ENCODE measurements around the gene DPH6.
"Not testable (repeated sequence)": the region's sequence is repeated elsewhere in the genome, so short reads cannot be mapped to it uniquely, and the experiment has no call there.

DPH6 gene

GRCh38 chr15:35431281-35431680 is 114.7 kb downstream of the DPH6 start:
- no peak for DNase-seq

DNA sequence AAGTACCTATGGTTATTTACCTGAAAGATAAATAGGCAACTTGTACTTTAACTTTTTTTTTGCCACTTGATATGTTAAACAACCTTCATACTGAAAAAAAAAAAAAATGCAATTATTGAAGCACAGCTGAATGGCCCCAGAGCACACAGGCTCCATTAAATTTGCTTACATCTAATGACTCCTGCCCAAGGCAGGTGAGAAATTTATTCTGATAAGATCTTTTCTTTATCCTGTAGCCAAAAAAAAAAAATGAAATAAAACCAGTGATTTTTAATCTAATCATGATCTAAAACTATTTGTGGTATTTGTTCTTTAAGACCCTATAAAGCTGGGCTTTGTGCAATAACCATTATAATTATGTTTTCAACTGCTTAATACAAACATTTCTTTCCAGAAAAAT is 115.7 kb downstream of the DPH6 start:
- no peak for DNase-seq

GRCh38 chr15:35427496-35427895 is 118.5 kb downstream of the DPH6 start:
- DNase-seq: no peak

- DNase-seq: no peak
Observed at GRCh38 chr15:35427091-35427490, 118.9 kb downstream of the DPH6 start.

DNA sequence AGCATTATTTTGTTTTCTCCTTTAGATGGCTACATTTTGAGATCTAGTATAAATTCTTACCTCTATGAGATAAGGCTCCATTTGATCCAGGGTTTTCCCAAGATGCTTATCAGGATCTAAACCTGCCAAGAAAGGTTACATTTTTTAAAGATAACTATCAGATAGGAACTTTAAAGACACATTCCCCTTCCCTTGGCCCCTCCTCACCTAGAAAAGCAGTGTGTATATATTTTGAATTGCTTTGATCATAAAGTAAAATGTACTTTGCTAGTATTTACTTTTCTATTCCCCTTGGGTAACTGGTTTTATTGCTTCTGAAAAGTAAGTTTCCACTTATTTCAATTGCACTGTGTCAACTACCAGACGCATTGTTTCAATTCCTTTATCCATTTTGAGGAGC is 135.2 kb downstream of the DPH6 start:
- no peak for DNase-seq

GRCh38 chr15:35399901-35400300 is 146.1 kb downstream of the DPH6 start:
- no peak for DNase-seq

DNA sequence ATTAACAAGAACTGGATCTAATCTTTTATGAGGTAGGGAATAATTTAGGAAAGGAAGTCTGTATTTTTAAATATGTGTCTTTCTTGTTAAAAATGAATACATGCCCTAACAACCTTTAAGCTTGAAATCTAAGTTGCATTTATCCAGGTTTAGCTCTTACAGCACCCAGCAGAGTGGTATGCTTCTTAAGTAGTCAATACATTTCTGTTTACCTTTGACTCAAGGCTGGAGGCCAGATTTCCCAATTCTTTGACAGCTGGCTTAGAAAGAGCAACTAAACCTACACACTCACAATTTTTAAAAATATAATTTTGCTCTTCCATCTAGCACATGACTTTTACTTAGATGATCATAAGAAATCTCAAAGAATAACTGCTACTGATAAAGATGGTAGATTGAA is 148.9 kb downstream of the DPH6 start:
- DNase-seq: no peak

- DNase-seq: no peak
Observed at GRCh38 chr15:35394416-35394815, 151.5 kb downstream of the DPH6 start.

GRCh38 chr15:35393398-35393797 is 152.6 kb downstream of the DPH6 start:
- no peak for DNase-seq

DNA sequence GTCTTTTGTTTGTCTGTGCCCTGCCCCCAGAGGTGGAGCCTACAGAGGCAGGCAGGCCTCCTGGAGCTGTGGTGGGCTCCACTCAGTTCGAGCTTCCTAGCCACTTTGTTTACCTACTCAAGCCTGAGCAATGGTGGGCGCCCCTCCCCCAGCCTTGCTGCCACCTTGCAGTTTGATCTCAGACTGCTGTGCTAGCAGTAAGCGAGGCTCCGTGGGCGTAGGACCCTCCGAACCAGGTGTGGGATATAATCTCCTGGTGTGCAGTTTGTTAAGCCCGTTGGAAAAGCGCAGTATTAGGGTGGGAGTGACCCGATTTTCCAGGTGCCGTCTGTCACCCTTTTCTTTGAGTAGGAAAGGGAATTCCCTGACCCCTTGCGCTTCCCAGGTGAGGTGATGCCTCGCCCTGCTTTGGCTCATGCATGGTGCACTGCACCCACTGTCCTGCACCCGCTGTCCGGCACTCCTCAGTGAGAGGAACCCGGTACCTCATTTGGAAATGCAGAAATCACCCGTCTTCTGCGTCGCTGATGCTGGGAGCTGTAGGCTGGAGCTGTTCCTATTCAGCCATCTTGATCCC is 154.5 kb downstream of the DPH6 start:
- not testable (repeated sequence) for DNase-seq

DNA sequence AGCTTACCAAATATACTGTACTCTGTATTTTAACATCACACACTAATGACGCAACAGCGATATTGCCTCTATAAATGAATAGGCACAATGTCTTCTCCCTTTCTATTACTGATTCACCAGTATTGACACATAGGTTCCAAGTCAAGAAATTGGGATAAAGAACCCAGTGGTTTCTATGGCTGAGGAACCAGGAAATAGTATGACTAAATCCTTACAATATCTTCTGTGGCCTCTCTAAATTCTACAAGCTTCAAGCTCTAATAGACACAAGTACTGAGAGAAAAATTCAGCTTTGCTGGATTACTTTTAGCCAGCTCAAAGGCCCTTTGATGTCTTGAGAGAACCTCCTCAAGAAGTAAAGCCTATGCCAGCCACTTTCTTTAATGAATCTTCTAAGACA is 162.5 kb downstream of the DPH6 start:
- DNase-seq: no peak

DNA sequence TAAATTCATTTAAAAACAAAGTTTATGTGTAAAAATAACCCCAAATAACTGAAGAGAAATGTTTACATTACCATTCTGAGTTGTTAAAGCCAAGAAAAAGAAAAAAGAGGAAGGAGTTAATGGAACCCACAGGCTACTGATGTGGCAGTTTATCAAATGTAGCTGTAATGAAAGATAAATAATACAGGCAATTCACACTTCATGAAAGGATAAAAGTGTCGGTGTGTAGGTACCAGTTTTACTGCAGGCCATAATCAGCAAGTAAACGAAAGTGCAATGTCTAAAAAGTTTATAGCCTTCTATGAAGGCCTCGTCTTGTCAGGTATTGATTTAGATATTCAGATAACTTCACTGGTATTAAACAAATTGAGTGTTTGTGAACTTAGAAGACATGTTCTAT is 164.6 kb downstream of the DPH6 start:
- DNase-seq: no peak

GRCh38 chr15:35379972-35380371 is 166.0 kb downstream of the DPH6 start:
- no peak for DNase-seq

- not testable (repeated sequence) for DNase-seq
Observed at GRCh38 chr15:35378454-35378853, 167.5 kb downstream of the DPH6 start.

GRCh38 chr15:35376707-35377106 is 169.3 kb downstream of the DPH6 start:
- no peak for DNase-seq

DNA sequence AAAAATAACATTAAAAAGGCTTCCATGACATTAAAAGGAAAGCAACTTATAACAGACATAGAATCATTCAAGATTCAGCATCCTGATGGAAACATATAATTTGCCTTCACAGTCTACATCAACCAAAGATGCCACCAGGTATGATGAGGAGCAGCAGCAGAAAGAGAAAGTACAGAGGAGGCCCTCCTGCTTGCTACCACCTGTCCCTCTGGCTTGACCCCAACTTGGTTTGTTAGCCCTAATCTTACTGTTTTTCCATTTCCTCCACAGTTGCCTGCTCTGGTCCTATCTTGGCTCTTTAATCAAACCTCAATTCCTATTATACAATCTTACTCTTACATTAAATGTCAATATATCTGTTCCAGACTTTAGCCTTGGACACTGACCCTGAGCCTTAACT is 171.3 kb downstream of the DPH6 start:
- DNase-seq: no peak

- DNase-seq: no peak
Observed at GRCh38 chr15:35362195-35362829, 183.7 kb downstream of the DPH6 start.

GRCh38 chr15:35358824-35359223 is 187.1 kb downstream of the DPH6 start:
- no peak for DNase-seq

DNA sequence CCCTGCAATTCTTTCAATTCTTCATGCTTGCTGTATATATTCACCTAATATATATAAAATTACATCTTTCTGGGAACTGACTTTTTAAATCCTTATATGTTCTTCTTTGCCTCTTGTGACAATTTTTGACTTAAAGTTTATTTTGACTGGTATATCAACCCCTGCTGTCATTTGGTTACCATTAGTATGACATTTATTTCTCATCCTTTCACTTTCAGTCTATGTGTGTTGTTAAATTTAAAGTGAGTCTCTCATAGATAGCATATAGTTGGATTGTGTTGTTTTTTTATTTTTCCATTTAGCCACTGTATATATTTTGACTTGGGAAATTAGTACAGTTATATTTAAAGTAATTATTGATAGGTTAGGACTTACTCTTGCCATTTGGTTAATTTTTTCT is 194.9 kb downstream of the DPH6 start:
- DNase-seq: no peak

DNA sequence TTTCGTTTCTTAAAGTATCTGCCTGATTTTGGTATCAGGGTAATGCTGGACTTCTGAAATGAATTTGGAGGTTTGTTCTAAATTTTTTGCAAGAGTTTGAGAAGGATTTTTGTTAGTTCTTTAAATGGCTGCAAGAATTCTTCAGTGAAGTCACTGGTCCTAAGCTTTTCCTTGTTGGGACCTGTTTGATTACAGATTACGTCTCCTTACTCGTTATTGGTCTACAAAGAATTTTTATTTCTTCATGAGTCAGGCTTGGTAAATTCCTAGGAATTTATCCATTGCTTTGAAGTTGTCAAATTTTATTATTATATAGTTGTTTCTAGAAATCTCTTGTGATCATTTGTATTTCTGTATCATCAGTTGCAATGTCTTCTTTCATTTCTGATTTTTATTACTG is 196.0 kb downstream of the DPH6 start:
- DNase-seq: no peak

DNA sequence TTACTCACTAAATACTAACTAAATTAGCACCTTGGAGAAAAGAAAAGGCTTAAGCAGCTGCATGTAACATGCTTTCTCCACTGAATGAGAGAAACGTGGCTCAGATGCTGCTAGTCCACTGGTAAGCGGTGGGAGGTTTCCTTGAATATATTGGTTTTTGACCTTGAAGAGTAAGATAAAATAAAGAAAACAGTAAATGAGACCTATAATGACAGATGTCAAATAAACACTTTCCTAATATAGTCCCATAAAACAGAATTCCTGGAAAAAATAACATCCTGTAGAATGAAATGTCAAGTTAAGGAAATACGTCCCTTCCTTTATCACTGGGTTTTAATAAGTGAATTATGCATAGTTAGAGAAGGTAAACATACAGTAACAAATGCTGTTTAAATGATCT is 215.0 kb downstream of the DPH6 start:
- no peak for DNase-seq

GRCh38 chr15:35330048-35330695 is 215.8 kb downstream of the DPH6 start:
- no peak for DNase-seq

GRCh38 chr15:35329521-35329961 is 216.4 kb downstream of the DPH6 start:
- DNase-seq: no peak

DNA sequence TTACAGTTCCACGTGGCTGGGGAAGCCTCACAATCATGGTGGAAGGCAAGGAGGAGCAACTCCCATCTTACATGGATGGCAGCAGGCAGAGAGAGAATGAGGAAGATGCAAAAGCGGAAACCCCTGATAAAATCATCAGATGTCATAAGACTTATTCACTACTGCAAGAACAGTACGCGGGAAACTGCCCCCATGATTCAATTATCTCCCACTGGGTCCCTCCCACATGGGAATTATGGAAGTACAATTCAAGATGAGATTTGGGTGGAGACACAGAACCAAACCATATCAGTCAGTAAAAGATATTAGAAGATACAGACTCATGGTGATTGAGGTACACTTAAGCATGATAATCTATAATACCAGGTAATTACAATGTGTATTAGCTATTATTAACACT is 217.1 kb downstream of the DPH6 start:
- DNase-seq: not testable (repeated sequence)

DNA sequence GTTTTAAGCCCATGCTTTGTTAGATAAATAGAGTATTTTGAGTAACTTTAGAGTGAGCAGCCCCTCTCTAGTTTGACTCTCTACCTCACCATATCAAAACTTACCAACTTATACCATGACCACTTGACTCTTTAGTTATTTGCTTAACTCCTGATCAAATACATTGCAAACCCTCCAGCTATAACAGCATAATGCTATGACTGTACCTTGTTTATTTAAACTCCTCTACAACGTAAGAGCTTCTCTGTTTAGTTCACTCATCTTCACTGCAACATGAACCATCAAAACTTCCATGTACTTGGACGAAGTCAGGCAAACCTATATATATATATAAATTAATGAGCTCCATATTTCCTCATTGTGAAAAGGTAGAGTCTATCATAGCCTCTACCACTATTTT is 218.2 kb downstream of the DPH6 start:
- no peak for DNase-seq

Measured in cerebellar nuclear complex (tissue), 1 donor.